Middle frontal gyrus (tissue), 1 donor: Measurements from ENCODE around the gene IFNK.
"Not testable (repeated sequence)": the region's sequence is repeated elsewhere in the genome, so short reads cannot be mapped to it uniquely, and the experiment has no call there.

Experiments used
- DNase-seq: peaks from one replicate; pipeline ENCODE4 v3.0.0-alpha.2; 2015; ENCODE audit warnings: low spot score; ENCODE audit errors: extremely low spot score

The IFNK gene, protein sequence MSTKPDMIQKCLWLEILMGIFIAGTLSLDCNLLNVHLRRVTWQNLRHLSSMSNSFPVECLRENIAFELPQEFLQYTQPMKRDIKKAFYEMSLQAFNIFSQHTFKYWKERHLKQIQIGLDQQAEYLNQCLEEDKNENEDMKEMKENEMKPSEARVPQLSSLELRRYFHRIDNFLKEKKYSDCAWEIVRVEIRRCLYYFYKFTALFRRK

GRCh38 chr9:27524236-27524635, at the start of gene IFNK:
IFNK (plus strand) TSS chr9:27524290; CDS start chr9:27524337, 47 bp downstream.
- no peak for DNase-seq

- DNase-seq: no peak
These were observed 49.8 kb upstream of the IFNK start for GRCh38 chr9:27474305-27474704.

GRCh38 chr9:27475057-27475595, 49.0 kb upstream of the IFNK start:
- no peak for DNase-seq

- no peak for DNase-seq
These were observed 47.1 kb upstream of the IFNK start for GRCh38 chr9:27476870-27477515.

DNA sequence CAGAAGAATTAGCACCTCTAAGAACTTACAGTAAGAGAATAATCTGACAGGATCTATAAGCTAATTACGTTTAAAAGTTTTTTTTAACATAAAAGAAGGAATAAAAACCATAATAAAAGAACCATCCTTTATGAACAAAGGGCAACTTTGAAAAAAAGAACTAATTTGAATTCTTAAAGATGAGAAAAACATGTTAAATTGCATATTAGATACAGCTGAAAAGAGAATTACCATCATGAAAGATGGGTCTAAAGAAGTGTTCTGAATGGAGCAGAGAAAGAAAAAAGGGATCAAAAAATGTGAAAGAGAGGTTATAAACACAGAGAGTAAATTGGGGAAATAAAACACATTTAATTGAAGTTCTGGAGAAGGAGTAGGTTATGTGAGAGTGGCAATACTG, 45.8 kb upstream of the IFNK start:
- no peak for DNase-seq

DNA sequence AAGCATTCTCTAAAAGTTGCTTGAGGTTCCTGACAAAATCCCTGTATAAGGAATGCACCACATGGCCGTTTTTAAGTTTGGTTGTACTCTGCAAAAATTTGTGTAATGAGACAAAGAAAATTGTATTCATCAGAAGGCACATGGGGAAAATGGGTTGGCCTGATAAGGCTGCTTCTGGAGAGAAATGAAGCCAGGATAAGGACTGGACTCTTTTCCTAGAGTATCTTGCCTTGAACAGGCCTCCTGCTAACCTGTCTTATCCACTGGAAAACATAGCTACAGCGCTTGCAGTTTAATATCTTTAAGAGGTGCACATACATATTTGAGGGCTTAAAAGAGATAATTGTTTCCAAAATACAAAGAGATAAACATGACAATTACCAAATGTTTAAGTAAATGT, 41.4 kb upstream of the IFNK start:
- no peak for DNase-seq

- no peak for DNase-seq
These were observed 40.5 kb upstream of the IFNK start for GRCh38 chr9:27483576-27483975.

GRCh38 chr9:27485158-27485557, 38.9 kb upstream of the IFNK start:
- DNase-seq: no peak

- no peak for DNase-seq
These were observed 36.9 kb upstream of the IFNK start for GRCh38 chr9:27487128-27487640.

- no peak for DNase-seq
These were observed 36.2 kb upstream of the IFNK start for GRCh38 chr9:27487927-27488326.

DNA sequence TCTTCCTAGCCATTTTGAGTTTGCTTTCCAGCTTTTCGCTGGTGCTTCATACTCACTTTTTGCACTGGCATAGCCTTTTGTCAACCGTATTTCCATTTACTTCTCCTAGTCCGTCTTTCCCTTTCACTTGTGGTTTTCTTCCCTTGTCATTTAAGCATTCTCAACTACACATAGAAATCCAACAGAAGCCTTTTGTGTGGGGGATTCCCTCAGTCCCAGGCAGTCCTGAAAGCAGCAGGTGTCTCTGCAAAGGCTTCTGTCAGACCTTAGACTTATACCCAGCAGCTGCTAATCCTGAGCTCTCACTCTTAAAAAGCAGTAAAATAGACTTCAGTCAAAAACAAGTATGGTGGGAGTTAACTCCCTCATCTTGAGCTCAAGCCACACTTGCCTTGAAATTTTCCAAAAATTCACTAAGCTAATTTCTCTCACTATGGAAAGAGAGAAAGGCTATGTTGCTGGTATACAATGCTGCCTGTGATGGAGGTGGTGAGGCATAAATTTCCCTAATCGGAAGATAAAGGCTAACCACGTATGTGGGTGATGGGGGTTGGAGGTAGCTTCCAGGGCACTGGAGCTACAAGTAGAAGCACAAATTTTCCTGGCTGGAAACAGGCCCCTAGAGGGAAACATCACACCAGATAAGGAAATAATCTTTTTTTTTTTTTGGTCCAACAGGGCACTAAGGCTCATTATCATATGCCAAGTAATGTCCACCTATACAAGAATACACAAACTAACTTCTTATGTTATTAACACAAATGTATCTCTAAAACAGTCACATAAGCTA, 34.8 kb upstream of the IFNK start:
- DNase-seq: no peak

DNA sequence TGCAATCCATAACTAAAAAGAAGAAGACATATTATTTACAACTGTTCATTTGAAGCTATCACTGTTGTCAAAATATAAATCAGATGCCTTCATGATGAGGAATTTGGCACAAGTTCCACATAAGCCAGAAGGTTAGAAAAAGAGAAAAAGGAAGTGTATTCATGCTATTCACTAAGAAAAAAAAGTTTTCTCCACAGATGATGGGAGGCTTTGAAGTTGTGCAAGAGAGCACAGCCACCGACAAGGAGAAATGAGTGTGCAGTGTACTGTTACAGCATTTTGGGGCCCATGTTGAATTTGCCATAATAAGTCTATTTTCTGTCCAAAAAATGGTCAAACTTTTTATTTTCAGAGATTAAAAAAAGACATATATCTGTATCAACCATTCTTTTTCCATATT, 32.9 kb upstream of the IFNK start:
- no peak for DNase-seq

DNA sequence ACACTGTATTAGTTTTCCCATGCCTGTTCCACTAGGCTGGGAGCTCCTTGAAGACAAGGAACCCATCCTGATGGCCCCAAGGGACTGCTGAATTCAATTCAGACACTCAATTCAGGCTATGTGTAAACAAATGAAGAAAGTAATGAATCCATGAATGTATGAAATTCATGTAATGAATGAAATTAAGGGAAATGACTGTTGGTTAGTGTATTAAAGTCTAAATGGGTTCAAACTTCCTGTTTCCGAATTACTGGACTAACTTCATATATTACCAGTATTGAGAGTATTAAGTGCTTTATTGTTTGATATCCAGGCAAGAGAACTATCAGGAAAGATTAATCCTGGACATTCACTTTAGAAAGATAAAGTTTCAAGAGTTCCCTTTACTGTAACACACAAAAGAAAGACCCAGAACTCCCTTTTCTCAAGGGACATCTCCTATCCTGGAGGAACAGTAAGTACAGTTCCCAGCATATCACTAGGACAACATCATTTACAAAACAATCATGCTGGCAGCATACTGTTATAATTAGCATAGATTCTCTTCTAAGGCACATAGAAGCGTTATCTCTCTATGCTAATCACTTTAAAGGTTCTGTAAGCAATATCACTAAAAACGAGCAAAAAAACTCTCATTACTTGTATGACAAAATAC, 28.5 kb upstream of the IFNK start:
- no peak for DNase-seq

DNA sequence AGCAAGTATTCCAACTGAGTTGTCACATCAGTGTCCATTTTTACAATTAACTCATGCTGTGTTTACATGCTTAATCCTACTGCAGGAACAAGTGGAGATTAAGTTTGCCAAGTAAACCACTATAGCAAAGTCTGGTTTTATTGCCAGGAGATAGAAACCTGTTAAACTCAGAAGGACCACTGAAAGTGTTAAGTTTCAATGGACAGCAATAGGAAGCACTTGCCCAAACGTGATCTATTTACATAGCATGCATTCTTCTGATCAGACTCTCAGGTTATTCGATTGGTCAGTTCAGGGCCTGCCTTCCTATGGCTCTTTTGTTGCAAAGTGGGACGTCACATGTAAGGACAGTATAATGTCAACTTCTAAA, 28.0 kb upstream of the IFNK start:
- DNase-seq: no peak

- DNase-seq: peak; percentile 15
These were observed 26.1 kb upstream of the IFNK start for GRCh38 chr9:27497883-27498417.

DNA sequence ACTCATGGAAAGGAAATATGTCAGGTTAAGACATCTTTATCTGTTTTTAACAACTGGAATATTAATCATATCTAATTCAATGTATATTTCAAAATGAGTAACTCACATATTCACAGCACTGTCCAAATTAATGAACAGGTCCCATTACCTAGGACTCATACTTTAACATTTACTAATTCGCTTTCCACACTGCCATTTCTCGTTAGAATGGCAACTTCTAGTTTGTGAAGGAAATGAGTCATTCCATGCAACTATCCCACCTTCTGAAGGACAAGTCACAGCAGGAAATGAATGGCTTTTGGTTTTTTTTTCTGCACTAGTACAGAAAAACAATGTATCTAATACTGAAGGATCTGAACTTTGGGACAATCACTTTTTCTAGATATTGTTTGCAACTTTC, 24.6 kb upstream of the IFNK start:
- DNase-seq: no peak

GRCh38 chr9:27500902-27501301, 23.2 kb upstream of the IFNK start:
- not testable (repeated sequence) for DNase-seq

GRCh38 chr9:27503623-27504022, 20.5 kb upstream of the IFNK start:
- no peak for DNase-seq

DNA sequence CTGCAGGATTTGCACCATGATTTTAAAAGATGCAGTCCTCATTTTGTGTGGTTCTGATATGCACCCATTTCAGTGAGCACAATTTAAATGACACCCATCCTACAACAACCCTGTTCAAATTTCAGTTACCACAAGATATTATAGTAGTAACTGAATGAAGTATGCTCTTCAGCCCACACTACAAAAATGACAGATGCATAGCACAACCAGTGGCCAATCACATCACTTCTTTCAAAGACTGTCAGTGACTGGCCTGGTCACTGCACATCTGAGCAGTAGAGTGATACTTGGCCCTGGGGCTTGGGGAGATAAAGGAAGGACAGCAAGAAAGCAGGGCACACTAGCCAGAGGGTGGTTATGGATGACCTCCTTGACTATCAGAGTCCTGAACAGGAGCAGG, 19.8 kb upstream of the IFNK start:
- DNase-seq: no peak

DNA sequence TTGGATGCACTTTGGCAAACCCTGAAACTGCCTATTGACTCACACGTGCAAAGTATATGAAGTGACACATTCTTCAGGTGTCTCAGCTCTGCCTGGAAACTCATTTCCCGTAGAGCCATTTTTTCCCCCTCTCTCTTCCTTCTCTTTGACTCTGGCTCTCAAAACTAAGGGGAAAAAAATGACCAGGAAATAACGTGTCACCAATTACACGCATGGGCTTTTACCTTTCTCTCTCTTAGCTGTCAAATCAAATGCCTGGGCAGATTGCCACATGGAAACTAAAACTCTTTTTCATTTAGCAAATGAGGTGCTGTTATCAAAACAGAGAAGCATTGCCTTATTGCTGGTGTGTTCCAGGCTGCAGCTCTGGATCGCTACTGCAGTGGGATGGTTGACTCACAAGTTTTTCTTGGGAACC, 18.3 kb upstream of the IFNK start:
- no peak for DNase-seq

DNA sequence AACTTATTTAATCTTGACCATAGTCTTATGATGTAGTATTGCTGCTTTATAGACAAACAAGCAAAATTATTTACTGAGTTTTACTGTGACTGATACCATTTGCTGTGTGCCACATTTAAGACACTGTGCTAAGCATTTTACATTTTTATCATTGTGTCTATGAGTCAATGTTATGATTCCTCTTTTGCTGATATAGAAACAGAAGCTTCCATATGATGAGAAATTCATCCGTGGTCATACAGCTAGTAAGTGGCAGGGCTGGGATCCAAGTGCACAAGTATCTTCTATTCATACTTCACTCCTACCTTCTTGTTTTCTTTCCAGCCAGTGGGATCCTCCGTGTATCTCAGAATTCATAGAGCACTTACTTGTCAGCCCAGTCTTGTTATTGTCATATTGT, 17.1 kb upstream of the IFNK start:
- DNase-seq: no peak
